Neuronal stem cell (in vitro differentiated cells): ENCODE data around the gene APBA1.

ENCODE experiments used
- DNase-seq: peaks from one replicate; pipeline ENCODE4 v3.0.0-alpha.2; 2013; ENCODE audit warnings: low spot score
- H2AFZ ChIP-seq: one replicate; pipeline ENCODE4 v1.6.1; 2013; ENCODE audit warnings: mild to moderate bottlenecking, low read length, inconsistent platforms
- H2AK5ac ChIP-seq: 2 replicates; pipeline ENCODE4 v1.6.1; 2013; ENCODE audit warnings: low read depth, mild to moderate bottlenecking, inconsistent platforms, low read length, moderate library complexity, mixed read lengths
- H2BK120ac ChIP-seq: 2 replicates; pipeline ENCODE4 v1.6.1; 2013; ENCODE audit warnings: low read depth, mild to moderate bottlenecking, inconsistent platforms, low read length, moderate library complexity, mixed read lengths
- H2BK12ac ChIP-seq: one replicate; pipeline ENCODE4 v1.6.1; 2013; ENCODE audit warnings: low read length, inconsistent platforms
- H2BK15ac ChIP-seq: 2 replicates; pipeline ENCODE4 v1.6.1; 2013; ENCODE audit warnings: mild to moderate bottlenecking, low read length, inconsistent platforms, mixed read lengths
- H2BK5ac ChIP-seq: one replicate; pipeline ENCODE4 v1.6.1; 2013; ENCODE audit warnings: inconsistent platforms, mild to moderate bottlenecking, low read length, moderate library complexity
- H3K14ac ChIP-seq: one replicate; pipeline ENCODE4 v1.6.1; 2013; ENCODE audit warnings: low read length, inconsistent platforms
- H3K18ac ChIP-seq: 2 replicates; pipeline ENCODE4 v1.6.1; 2013; ENCODE audit warnings: low read length, inconsistent platforms
- H3K23ac ChIP-seq: 2 replicates; pipeline ENCODE4 v1.6.1; 2013; ENCODE audit warnings: low read depth, mild to moderate bottlenecking, mixed read lengths, low read length, inconsistent platforms; ENCODE audit not compliant: poor library complexity
- H3K27ac ChIP-seq: replicated peaks from 3 replicates; pipeline ENCODE4 v1.5.1; 2013; ENCODE audit warnings: low read length, inconsistent platforms
- H3K27me3 ChIP-seq, 3 experiments: 2 replicates each; pipeline ENCODE4 v1.6.1; 2013; ENCODE audit warnings: low read length in 3 of 3, mild to moderate bottlenecking in 2 of 3, inconsistent platforms in 1 of 3, low read depth in 1 of 3, mixed read lengths in 1 of 3, moderate library complexity in 1 of 3; ENCODE audit not compliant: control insufficient read depth in 3 of 3, insufficient read depth in 3 of 3
- H3K36me3 ChIP-seq, 2 donors: replicated peaks in 1 of 2; 2 replicates each; pipeline ENCODE4 v1.6.1; 2013; ENCODE audit warnings: low read length in 2 of 2; ENCODE audit not compliant: control insufficient read depth in 2 of 2, insufficient read depth in 2 of 2
- H3K4ac ChIP-seq: 2 replicates; pipeline ENCODE4 v1.6.1; 2013; ENCODE audit warnings: inconsistent platforms, mild to moderate bottlenecking, low read length, moderate library complexity
- H3K4me1 ChIP-seq, 2 donors: 1 replicate in 1 of 2; 2 replicates in 1 of 2; pipeline ENCODE4 v1.6.1; 2013; ENCODE audit warnings: low read length in 2 of 2, low read depth in 1 of 2; ENCODE audit not compliant: control insufficient read depth in 2 of 2, insufficient read depth in 1 of 2
- H3K4me2 ChIP-seq: one replicate; pipeline ENCODE4 v1.6.1; 2013; ENCODE audit warnings: mild to moderate bottlenecking, low read length, inconsistent platforms; ENCODE audit not compliant: insufficient read depth, poor library complexity, severe bottlenecking
- H3K4me3 ChIP-seq, 2 donors: 2 replicates each; pipeline ENCODE4 v1.5.1; 2013; ENCODE audit warnings: low read length in 2 of 2, mild to moderate bottlenecking in 2 of 2, inconsistent platforms in 1 of 2, moderate library complexity in 1 of 2
- H3K79me1 ChIP-seq: one replicate; pipeline ENCODE4 v1.6.1; 2013; ENCODE audit warnings: low read depth, mild to moderate bottlenecking, inconsistent platforms, low read length, moderate library complexity
- H3K9ac ChIP-seq: one replicate; pipeline ENCODE4 v1.6.1; 2013; ENCODE audit warnings: mild to moderate bottlenecking, low read depth, low read length, inconsistent platforms; ENCODE audit not compliant: poor library complexity
- H3K9me3 ChIP-seq, 2 donors: replicated peaks in 1 of 2; 2 replicates each; pipeline versions ENCODE3 to v1.6.1; 2013; ENCODE audit warnings: low read length in 2 of 2, mild to moderate bottlenecking in 2 of 2, inconsistent platforms in 1 of 2, low read depth in 1 of 2, mixed read lengths in 1 of 2, moderate library complexity in 1 of 2; ENCODE audit not compliant: control insufficient read depth in 2 of 2, insufficient read depth in 1 of 2
- H4K8ac ChIP-seq: one replicate; pipeline ENCODE4 v1.6.1; 2013; ENCODE audit warnings: low read depth, mild to moderate bottlenecking, inconsistent platforms, low read length, moderate library complexity
- H4K91ac ChIP-seq: one replicate; pipeline ENCODE4 v1.6.1; 2013; ENCODE audit warnings: low read length, low read depth, mild to moderate bottlenecking, inconsistent platforms; ENCODE audit not compliant: poor library complexity
- WGBS, 2 donors: extraction: QIAGEN DNeasy Blood & Tissue Kit; methylation state at CpG; one replicate each; pipeline ENCODE4 v1.1.7; 2013; ENCODE audit warnings: missing lambda C conversion rate in 2 of 2, mixed read lengths in 1 of 2; ENCODE audit not compliant: insufficient read length in 2 of 2, insufficient replicate concordance in 1 of 2; ENCODE audit errors: extremely low coverage in 2 of 2; 5-methylcytosine and 5-hydroxymethylcytosine counted together

The APBA1 gene

DNA sequence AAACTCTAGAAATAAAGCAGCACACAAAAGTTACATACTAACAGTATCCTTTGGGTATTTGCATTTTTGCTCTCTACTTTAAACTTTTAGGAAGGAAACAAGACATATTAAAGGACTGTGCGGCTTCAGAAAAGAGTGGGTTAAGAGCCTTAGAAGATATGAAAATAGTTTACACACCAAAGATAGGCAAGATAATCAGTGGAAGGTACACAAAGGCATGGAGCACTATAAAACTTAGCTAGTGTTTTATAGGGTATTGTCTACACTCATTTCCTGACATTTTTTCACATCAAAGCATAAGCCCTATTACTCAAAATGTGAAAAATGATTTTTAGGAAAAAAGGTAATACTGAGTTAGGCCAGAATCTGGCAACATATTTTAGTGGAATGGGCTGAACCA, 43.7 kb upstream of the APBA1 start:
- no peak overlapping the region for H2AFZ ChIP-seq
- peaks cover 0 to 4% of the 10 kb centered on the region in 2 donors for H3K9me3 ChIP-seq
- no peaks in the 10 kb centered on the region for H3K27me3 ChIP-seq
- no peaks in the 10 kb centered on the region for H3K79me1 ChIP-seq
- no peak overlapping the region for H2BK120ac ChIP-seq
- H3K4me1 ChIP-seq = no peaks in the 10 kb centered on the region
- H3K4ac ChIP-seq = no peak overlapping the region
- H2BK5ac ChIP-seq = no peak overlapping the region
- no peak overlapping the region for H3K18ac ChIP-seq
- WGBS, 2 donors = no CpG with 5 or more reads among the region's 1 CpG
- H3K4me3 ChIP-seq = no peak overlapping the region
- H3K14ac ChIP-seq = no peak overlapping the region
- no peak overlapping the region for H2AK5ac ChIP-seq
- no peak overlapping the region for H2BK15ac ChIP-seq
- no peak overlapping the region for H3K23ac ChIP-seq
- H3K27ac ChIP-seq = no peak overlapping the region
- no peak for DNase-seq
- H2BK12ac ChIP-seq = no peak overlapping the region
- H3K9ac ChIP-seq = no peak overlapping the region
- no peak overlapping the region for H3K4me2 ChIP-seq
- peaks cover 4 to 99% of the 10 kb centered on the region in 2 donors for H3K36me3 ChIP-seq
- no peak overlapping the region for H4K91ac ChIP-seq
- H4K8ac ChIP-seq = no peak overlapping the region

- Histone ChIP-seq H3K9me3 (no peaks in the 10 kb centered on the region), H3K27me3 (no peaks in the 10 kb centered on the region), H3K27ac (no peak overlapping the region), H3K14ac (no peak overlapping the region), H2BK5ac (no peak overlapping the region), H3K36me3 (peaks cover 4 to 98% of the 10 kb centered on the region in 2 donors), H3K23ac (no peak overlapping the region), H2AFZ (no peak overlapping the region), H4K8ac (no peak overlapping the region), H3K4me3 (no peak overlapping the region), H4K91ac (no peak overlapping the region), H2BK15ac (no peak overlapping the region), H3K4ac (no peak overlapping the region), H3K9ac (no peak overlapping the region), H2BK120ac (no peak overlapping the region), H3K4me1 (no peaks in the 10 kb centered on the region), H3K18ac (no peak overlapping the region), H3K79me1 (no peaks in the 10 kb centered on the region), H3K4me2 (no peak overlapping the region), H2BK12ac (no peak overlapping the region), H2AK5ac (no peak overlapping the region)
- WGBS, 2 donors = no CpG with 5 or more reads among the region's 3 CpGs
- DNase-seq = no peak
Observed at GRCh38 chr9:69715096-69715495, 42.9 kb upstream of the APBA1 start.

- WGBS, 2 donors = no CpG with 5 or more reads among the region's 2 CpGs
Observed at GRCh38 chr9:69697475-69697874, 25.3 kb upstream of the APBA1 start.

DNA sequence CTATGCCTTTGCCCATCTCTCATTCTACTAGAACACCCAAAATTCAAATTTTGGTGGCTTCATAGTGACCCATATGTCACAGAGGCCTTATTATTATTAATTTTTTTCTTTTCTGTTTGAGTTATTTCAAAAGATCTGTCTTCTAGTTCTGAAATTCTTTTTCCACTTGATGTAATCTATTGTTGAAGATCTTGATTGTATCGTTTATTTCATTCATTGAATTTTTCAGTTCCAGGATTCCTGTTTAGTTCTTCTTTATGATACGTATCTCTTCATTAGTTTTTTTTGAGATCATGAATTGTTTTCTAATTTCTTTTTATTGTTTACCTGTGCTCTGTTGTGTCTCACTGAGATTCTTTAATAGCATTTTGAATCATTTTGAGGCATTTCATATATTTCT, 24.6 kb upstream of the APBA1 start:
- no peak overlapping the region for H3K9ac ChIP-seq

More at GRCh38 chr9:69697475-69697874, 25.3 kb upstream of the APBA1 start:
- Histone ChIP-seq H3K27me3 (no peaks in the 10 kb centered on the region), H3K4me1 (no peaks in the 10 kb centered on the region), H3K23ac (no peak overlapping the region), H3K79me1 (no peaks in the 10 kb centered on the region), H4K8ac (no peak overlapping the region), H4K91ac (no peak overlapping the region), H2BK15ac (no peak overlapping the region), H2AFZ (no peak overlapping the region), H3K27ac (no peak overlapping the region), H2AK5ac (no peak overlapping the region), H3K4me3 (no peak overlapping the region), H3K9me3 (peaks cover 4 to 19% of the 10 kb centered on the region in 2 donors), H2BK12ac (no peak overlapping the region), H3K4ac (no peak overlapping the region), H3K9ac (no peak overlapping the region), H3K14ac (no peak overlapping the region), H3K4me2 (no peak overlapping the region), H2BK120ac (no peak overlapping the region), H3K18ac (no peak overlapping the region), H2BK5ac (no peak overlapping the region), H3K36me3 (no peaks in the 10 kb centered on the region)
- no peak for DNase-seq

More for the DNA sequence above, 24.6 kb upstream of the APBA1 start:
- H3K4me1 ChIP-seq = no peaks in the 10 kb centered on the region
- H3K9me3 ChIP-seq = peaks cover 4 to 19% of the 10 kb centered on the region in 2 donors
- H3K79me1 ChIP-seq = no peaks in the 10 kb centered on the region
- no peak overlapping the region for H3K18ac ChIP-seq
- WGBS, 2 donors = no CpG with 5 or more reads among the region's 2 CpGs
- H3K14ac ChIP-seq = no peak overlapping the region
- no peaks in the 10 kb centered on the region for H3K36me3 ChIP-seq
- no peak overlapping the region for H4K8ac ChIP-seq
- H3K27me3 ChIP-seq = no peaks in the 10 kb centered on the region
- H3K4me2 ChIP-seq = no peak overlapping the region
- no peak overlapping the region for H2BK120ac ChIP-seq
- no peak overlapping the region for H2BK15ac ChIP-seq
- H2BK5ac ChIP-seq = no peak overlapping the region
- no peak overlapping the region for H3K4me3 ChIP-seq
- no peak overlapping the region for H3K27ac ChIP-seq
- no peak overlapping the region for H4K91ac ChIP-seq
- no peak overlapping the region for H3K4ac ChIP-seq
- no peak for DNase-seq
- no peak overlapping the region for H2AK5ac ChIP-seq
- H2AFZ ChIP-seq = no peak overlapping the region
- no peak overlapping the region for H3K23ac ChIP-seq
- no peak overlapping the region for H2BK12ac ChIP-seq
